Esophagus squamous epithelium (tissue), 5 donors: ENCODE data around the gene NUP98. TPM values are rescaled to one million over a fixed set of nuclear protein-coding genes. Genes with fewer than 3 reads are reported as not detected.

Experiments used
- DNase-seq: peaks from one replicate; lab custom pipeline; 2025; lab: John Stamatoyannopoulos, UW
- H3K27ac ChIP-seq, 4 donors: fragments of 200-600 bp; sonication (generic); one replicate each; pipeline ENCODE4 v1.5.1; 2016 to 2019; ENCODE audit warnings: mild to moderate bottlenecking in 1 of 4
- H3K27me3 ChIP-seq, 4 donors: fragments of 200-600 bp; sonication (generic); 1 replicate in 3 of 4; 2 replicates in 1 of 4; pipeline versions ENCODE4 v1.5.1 to v1.6.0; 2017 to 2021; ENCODE audit warnings: antibody characterized with exemption in 1 of 4
- H3K36me3 ChIP-seq, 3 donors: fragments of 200-600 bp; sonication (generic); one replicate each; pipeline ENCODE4 v1.5.1; 2016 to 2019
- H3K4me1 ChIP-seq, 3 donors: fragments of 200-600 bp; sonication (generic); one replicate each; pipeline ENCODE4 v1.5.1; 2017 to 2019
- H3K4me3 ChIP-seq, 4 donors: fragments of 200-600 bp; sonication (generic); 1 replicate in 3 of 4; 2 replicates in 1 of 4; pipeline ENCODE4 v1.5.1; 2016 to 2019; ENCODE audit warnings: mild to moderate bottlenecking in 2 of 4, moderate library complexity in 1 of 4
- H3K9me3 ChIP-seq, 3 donors: fragments of 200-600 bp; sonication (generic); one replicate each; pipeline ENCODE4 v1.5.1; 2016 to 2019
- CTCF ChIP-seq, 6 experiments: fragments of 450-650 bp in 4 of 6; fragments of 200-600 bp in 2 of 6; sonication (generic) in 2 of 6; IDR thresholded peaks; one replicate each; pipeline ENCODE4 v1.5.1; 2016 to 2019; ENCODE audit warnings: antibody characterized with exemption in 6 of 6, mild to moderate bottlenecking in 4 of 6, moderate library complexity in 4 of 6
- POLR2A ChIP-seq, 4 donors: fragments of 450-650 bp; IDR thresholded peaks; one replicate each; pipeline ENCODE4 v1.6.1; 2017; ENCODE audit warnings: antibody characterized with exemption in 4 of 4, mild to moderate bottlenecking in 4 of 4, moderate library complexity in 3 of 4
- WGBS, 2 donors: methylation state at CpG; one replicate each; pipeline ENCODE4 v1.1.5; 2018; 5-methylcytosine and 5-hydroxymethylcytosine counted together
- intact Hi-C: fragments of 100-400 bp; cut with DNase I; formaldehyde crosslinking; loops from one replicate; pipeline ENCODE4 v1.15.0; 2022
- total RNA-seq, 4 donors: library from RNA; depleted of rRNA; stranded (reverse); fragments of >200 nt; gene quantifications; one replicate each; pipeline ENCODE4 v1.1.0, GENCODE V29; 2016
- donor health status: DM: yes; HTN: yes; CAD: no.

NUP98 gene
- total RNA-seq, 4 donors from 2014 or later: 54.2 to 110 (median 79.2) TPM

- Histone ChIP-seq H3K9me3 (no peaks in the 10 kb centered on the region), H3K27me3 (no peaks in the 10 kb centered on the region), H3K36me3 (no peaks in the 10 kb centered on the region), H3K4me1 (peaks cover 20 to 29% (median 20%) of the 10 kb centered on the region in 3 donors), H3K4me3 (no peak overlapping the region), H3K27ac (no peak overlapping the region)
- DNase-seq: no peak
- WGBS, 2 donors: 87 to 88% methylated on average over 4 of the region's 5 CpGs
- TF ChIP-seq POLR2A (IDR thresholded peaks at IDR 0.05) (no peak), CTCF (IDR thresholded peaks at IDR 0.05) (no peak)
- intact Hi-C loops: no loop called here
Measured at GRCh38 chr11:3799873-3800272, 2.5 kb upstream of the NUP98 start.

GRCh38 chr11:3799143-3799542 is 1.8 kb upstream of the NUP98 start:
- Histone ChIP-seq H3K9me3 (no peaks in the 10 kb centered on the region), H3K27me3 (no peaks in the 10 kb centered on the region), H3K4me3 (no peak overlapping the region), H3K4me1 (peaks cover 20 to 37% (median 27%) of the 10 kb centered on the region in 3 donors), H3K27ac (no peak overlapping the region), H3K36me3 (peaks cover 0 to 7% (median 0%) of the 10 kb centered on the region in 3 donors)
- intact Hi-C loops: no loop called here
- 92 to 97% methylated on average over 9 of the region's 9 CpGs for WGBS, 2 donors
- TF ChIP-seq CTCF (IDR thresholded peaks at IDR 0.05) (no peak), POLR2A (IDR thresholded peaks at IDR 0.05) (no peak)
- DNase-seq: no peak

GRCh38 chr11:3796801-3797328 is 489 bp downstream of the NUP98 start:
- peaks cover 20 to 40% (median 28%) of the 10 kb centered on the region in 3 donors for H3K4me1 ChIP-seq
- no peaks in the 10 kb centered on the region for H3K9me3 ChIP-seq
- H3K27me3 ChIP-seq: no peaks in the 10 kb centered on the region
- intact Hi-C loops: no loop called here
- peak overlapping the region; percentile 85 to 99 (median 94) for H3K4me3 ChIP-seq
- no peak for DNase-seq
- H3K36me3 ChIP-seq: peaks cover 3 to 30% (median 9%) of the 10 kb centered on the region in 3 donors
- H3K27ac ChIP-seq: peak overlapping the region; percentile 98 to 100 (median 99)
- TF ChIP-seq POLR2A (IDR thresholded peaks at IDR 0.05) (no peak), CTCF (IDR thresholded peaks at IDR 0.05) (no peak)
- 0% methylated on average over 8 to 13 of the region's 26 CpGs for WGBS, 2 donors

- WGBS, 2 donors: 7 to 11% methylated on average over 12 to 14 of the region's 14 CpGs
- H3K4me1 ChIP-seq: peaks cover 20 to 40% (median 28%) of the 10 kb centered on the region in 3 donors
- H3K27ac ChIP-seq: peak overlapping the region in 3 of 4 donors; percentile 98 to 99 (median 99)
- intact Hi-C loops: no loop called here
- H3K4me3 ChIP-seq: peak overlapping the region; percentile 85 to 99 (median 94)
- DNase-seq: no peak
- no peaks in the 10 kb centered on the region for H3K9me3 ChIP-seq
- no peaks in the 10 kb centered on the region for H3K27me3 ChIP-seq
- no peak for TF ChIP-seq CTCF (IDR thresholded peaks at IDR 0.05)
- no peak for TF ChIP-seq POLR2A (IDR thresholded peaks at IDR 0.05)
- peaks cover 3 to 35% (median 9%) of the 10 kb centered on the region in 3 donors for H3K36me3 ChIP-seq
Measured at GRCh38 chr11:3796346-3796745, 1.0 kb downstream of the NUP98 start.

- Histone ChIP-seq H3K9me3 (no peaks in the 10 kb centered on the region), H3K4me1 (peaks cover 20 to 40% (median 28%) of the 10 kb centered on the region in 3 donors), H3K4me3 (peak overlapping the region; percentile 85 to 99 (median 94)), H3K27me3 (no peaks in the 10 kb centered on the region), H3K27ac (peak overlapping the region; percentile 3 to 99 (median 98)), H3K36me3 (peaks cover 3 to 39% (median 9%) of the 10 kb centered on the region in 3 donors)
- no peak for DNase-seq
- TF ChIP-seq CTCF (IDR thresholded peaks at IDR 0.05) (no peak), POLR2A (IDR thresholded peaks at IDR 0.05) (no peak)
- 15 to 22% methylated on average over 6 of the region's 6 CpGs for WGBS, 2 donors
- intact Hi-C loops: no loop called here
Measured at GRCh38 chr11:3796002-3796311, 1.4 kb downstream of the NUP98 start.
